ENCODE results near the gene SYP.
"Not testable (repeated sequence)": the region's sequence is repeated elsewhere in the genome, so short reads cannot be mapped to it uniquely, and the experiment has no call there.

Gene SYP

DNA sequence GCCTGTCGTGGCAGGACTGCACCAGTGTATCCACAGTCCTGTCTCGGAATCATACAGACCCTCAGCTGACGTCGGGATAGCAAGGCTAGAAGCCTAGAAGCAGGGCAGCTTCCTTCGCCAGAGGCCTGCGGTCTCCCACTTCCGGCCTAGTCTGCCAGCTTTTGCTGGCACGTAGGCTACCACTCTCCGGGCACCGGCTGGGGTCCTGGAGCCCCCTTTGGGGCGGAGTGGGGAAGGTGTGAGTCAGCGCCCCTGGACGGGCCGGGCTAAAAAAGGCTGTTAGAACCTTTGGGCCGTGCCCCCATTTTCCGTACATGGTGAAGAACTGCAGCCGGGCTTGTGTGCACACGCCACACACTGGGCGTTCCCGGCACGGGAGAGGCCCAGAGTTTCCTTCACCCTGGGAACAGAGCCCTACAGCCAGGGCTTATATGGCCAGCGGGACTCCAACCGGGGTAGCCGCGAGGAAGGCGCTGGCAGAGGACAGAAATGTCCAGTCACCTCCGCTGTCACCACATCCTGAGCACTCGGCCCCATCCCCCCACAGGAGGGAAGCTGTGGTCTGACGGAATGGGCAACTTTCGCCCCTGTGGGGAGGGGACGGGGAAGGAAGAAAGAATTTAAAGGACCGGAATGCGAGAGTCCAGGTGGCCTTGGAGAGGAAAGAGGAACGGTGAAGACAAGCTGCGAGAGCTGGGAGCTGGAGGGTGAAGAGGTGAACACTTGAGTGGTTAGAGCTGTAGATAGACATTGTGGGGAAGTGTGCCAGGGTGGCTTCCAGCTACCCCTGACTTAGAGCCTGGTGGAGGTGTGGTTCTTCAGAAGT is 32.9 kb downstream of the SYP start:
- peak in 1 of 2 experiments; percentile 57 for DNase-seq (ENCODE audit: low read depth in 2 of 2)

DNA sequence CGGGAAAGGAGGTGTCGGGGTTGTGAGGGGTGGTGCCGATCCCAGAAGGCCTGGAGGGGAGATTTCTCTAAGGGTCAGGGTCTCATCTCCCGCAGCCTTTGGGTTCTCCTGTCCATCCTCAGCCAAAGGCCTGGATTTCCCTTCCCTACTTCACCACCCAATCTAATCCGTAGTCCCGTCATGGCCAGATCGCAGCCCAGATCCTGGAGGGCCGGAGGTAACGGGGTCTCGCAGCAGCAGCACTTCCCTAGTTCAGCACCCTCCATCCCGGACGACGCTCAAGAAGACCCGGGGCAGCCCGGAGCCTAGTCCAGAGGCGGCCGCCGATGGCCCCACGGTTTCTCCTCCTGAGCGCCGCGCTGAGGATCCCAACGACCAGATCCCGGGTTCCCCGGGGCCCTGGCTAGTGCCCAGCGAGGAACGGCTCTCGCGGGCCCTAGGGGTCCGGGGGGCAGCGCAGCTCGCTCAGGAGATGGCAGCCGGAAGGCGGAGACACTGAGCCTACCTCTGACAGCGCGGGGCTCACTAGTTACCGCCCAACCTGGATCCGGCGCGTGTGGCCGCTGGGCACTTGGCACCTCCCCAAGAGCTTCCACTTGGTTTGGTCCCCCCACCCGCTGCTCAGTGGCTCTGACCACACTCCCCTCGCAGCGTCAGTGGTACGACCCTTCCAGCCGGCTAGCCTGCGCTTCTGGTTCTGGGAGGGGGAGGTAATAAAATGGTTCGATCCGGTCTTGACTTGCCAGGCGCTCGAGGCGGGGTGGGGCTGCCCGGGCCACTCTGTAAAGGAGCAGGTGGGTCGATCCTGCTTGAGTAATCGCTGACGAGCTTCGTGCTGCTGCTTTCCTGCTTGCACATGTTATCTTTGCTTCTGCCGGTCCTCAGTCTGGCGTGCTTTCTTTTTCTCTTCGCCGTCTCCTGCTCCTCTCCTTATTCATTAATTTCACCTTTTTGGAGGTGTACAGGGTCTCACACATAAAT is 33.8 kb downstream of the SYP start:
- DNase-seq (ENCODE audit: low read depth in 2 of 2): peak; percentile 34 to 54

DNA sequence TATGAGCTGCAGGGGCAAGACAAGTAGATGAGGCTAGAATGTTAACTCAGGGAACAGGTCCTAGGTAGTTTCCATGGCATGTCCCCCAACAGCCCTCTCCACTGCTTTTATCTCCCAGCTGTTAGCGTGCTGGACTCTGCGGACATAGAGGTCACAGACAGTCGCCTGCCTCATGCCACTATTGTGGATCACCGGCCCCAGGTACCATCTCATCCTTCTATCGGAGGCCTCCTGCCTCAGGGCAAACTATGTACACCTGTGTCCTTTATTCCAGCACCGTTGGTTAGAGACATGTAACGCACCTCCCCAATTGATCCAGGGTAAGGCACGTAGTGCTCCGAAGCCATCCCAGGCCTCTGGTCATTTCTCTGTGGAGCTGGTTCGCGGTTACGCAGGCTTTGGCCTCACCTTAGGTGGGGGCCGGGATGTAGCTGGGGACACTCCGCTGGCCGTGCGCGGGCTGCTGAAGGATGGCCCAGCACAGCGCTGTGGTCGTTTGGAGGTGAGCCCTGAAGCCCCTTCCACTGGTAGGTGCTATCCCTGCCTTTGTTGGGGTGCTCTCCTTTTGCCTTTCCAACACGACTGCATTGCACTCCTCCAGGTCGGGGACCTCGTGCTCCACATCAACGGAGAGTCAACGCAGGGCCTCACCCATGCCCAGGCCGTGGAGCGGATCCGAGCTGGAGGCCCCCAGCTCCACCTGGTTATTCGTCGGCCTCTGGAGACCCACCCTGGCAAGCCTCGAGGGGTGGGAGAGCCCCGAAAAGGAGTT is 35.2 kb downstream of the SYP start:
- DNase-seq (ENCODE audit: low read depth in 2 of 2): no peak

DNA sequence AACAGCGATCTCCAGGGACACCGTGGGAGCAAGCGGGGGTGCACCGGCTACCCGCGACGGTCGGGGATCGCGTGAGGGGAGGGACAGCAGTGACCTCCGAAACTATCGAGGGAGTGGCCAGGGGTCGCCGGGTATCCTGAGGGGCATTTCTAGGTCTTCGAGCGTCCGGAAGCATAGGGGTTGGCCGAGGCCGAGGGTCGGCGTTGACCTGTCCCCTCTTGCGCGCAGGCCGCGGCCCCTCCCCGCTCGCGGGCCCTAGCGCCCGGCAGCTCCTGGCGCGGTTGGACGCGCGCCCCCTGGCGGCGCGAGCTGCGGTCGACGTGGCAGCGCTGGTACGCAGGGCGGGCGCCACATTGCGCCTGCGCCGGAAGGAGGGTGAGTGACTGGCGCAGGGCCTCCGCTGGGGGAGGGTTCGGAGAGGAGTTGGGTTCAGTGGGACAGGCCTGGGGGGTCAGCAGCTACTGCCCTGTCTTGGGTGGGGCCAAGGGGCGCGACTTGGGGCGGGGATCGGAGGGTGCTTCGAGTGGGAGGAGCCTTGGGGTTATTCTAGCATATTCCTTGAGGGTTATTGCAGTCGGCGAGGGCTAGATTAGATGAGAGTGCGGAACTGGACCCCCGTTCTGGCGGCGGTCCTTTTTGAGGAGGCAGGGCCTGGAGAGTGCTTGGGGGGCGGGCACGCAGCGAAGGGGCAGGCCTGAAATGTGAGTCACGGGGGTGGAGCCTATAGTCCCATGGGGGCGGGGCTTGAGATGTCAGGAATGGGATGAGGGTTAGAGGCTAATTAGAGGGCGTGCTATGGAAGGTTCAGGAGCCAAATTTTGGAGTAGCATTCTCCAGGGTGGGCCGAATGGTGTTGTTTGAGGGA is 36.2 kb downstream of the SYP start:
- peak; percentile 43 to 60 for DNase-seq (ENCODE audit: low read depth in 2 of 2)

DNA sequence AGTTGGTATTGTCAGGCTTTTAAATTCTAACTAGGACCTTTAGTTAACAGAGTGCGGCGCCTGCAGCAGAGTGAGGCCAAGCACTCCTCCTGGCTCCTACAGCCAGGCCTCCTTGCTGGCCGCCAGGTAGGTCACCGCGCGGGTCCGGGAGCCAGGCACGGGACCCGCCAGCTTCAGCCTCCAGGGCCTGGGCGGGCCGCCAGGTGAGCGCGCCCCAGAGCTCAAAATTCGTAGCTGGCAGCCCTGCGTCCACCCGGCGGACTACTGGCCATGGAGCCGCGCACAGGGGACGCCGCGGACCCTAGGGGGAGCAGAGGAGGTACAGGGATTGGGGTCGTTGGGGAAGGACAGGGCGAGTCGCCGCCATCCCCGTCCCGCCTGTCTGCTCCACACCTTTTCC is 37.4 kb downstream of the SYP start, which contains the start of gene MAGIX:
MAGIX (plus strand) TSS at position 139 of the 400 bp plus-strand sequence; CDS start at position 271, 132 bp downstream.
- DNase-seq (ENCODE audit: low read depth in 2 of 2): no peak

DNA sequence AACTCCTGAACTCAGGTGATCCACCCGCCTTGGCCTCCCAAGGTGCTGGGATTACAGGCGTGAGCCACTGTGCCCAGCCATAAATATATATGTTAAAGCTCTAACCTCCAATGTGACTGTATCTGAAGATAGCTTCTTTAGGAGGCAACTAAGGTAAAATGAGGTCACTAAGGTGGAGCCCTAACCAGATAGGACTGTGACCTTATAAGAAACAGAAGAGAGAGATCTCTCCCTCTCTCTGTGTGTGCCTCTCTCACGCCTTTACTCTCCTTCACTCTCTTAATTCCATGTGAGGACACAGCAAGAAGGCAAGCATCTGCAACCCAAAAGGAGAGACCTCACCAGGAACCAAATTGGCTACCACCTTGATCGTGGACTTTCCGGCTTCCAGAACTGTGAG is 38.4 kb downstream of the SYP start:
- no peak for DNase-seq (ENCODE audit: low read depth in 2 of 2)

DNA sequence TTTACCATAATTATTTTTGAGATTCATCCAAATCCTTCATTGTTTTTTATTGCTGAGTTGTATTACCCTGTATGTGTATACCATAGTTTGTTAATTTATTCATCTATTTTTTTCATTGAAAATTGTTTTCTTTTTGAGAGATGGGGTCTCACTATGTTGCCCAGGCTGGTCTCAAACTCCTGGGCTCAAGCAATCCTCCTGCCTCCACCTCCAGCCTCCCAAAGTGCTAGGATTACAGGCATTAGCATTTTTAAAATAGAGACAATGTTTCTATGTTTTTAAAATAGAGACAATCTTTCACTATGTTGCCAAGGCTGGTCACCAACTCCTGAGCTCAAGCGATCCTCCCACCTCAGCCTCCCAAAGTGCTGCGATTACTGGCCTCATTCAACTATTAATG is 39.1 kb downstream of the SYP start:
- DNase-seq (ENCODE audit: low read depth in 2 of 2): no peak

DNA sequence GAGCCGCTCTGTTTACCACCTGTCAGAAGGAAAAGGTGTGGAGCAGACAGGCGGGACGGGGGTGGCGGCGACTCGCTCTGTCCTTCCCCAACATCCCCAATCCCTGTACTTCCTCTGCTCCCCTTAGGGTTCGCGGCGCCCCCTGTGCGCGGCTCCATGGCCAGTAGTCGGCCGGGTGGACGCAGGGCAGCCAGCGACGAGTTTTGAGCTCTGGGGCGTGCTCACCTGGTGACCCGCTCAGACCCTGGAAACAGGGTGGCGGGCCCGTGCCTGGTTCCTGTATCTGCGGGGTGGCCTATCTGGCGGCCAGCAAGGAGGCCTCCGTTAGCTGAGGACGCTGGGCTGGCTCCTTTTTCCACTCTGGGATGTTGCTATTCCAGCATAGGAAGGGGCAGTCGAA is 42.8 kb downstream of the SYP start:
- no peak for DNase-seq (ENCODE audit: low read depth in 2 of 2)

DNA sequence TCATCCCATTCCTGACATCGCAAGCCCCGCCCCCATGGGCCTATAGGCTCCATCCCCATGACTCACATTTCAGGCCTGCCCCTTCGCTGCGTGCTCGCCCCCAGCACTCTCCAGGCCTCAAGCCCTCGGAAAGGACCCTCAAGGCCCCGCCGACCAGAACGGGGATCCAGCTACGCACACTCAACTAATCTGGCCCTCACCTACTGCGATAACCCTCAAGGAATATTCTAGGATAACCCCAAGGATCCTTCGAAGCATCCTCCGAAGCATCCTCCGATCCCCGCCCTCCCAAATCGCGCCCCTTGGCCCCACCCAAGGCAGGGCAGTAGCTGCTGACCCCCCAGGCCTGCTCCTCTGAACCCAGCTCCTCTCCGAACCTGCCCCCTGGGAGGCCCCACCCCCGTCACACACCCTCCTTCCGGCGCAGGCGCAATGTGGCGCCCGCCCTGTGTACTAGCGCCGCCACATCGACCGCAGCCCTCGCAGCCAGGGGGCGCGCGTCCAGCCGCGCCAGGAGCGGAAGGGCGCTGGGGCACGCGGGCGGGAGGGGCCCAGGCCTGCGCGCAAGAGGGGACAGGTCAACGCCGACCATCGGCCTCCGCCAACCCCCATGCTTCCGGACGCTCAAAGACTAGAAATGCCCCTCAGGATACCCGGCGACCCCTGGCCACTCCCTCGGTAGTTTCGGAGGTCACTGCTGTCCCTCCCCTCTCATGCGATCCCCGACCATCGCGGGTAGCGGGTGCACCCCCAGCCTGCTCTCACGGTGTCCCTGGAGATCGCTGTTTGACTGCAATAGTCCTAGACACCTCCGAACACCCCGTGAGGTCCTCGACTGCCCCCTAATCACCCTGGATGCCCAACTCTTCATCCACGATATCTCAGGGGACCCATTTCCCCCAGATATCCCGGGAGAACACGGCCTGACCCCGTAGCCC is 43.8 kb downstream of the SYP start:
- peak; percentile 64 to 74 for DNase-seq (ENCODE audit: low read depth in 2 of 2)

DNA sequence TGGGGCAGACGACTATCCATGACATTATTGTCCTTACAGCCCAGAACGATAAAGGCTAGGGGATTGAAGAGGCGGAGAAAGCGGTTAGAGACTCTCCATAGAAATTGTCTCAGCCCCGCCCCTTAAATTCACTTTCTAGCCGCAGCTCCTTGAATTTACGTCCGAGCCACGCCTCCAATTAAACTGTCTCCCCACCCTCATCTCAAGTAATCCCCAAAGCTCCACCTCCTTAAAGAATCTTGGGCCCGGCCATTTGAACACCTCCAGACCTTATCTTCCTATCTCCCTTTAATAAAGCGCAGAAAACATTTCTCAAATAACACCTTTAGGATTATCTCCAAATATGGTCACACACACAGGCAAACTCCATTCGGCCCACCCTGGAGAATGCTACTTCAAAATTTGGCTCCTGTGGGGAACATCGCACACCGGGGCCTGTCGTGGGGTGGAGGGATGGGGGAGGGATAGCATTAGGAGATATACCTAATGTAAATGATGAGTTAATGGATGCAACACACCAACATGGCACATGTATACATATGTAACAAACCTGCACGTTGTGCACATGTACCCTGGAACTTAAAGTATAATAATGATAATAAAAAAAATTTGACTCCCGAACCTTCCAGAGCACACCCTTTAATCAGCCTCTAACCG is 44.6 kb downstream of the SYP start:
- DNase-seq (ENCODE audit: low read depth in 2 of 2): no peak

DNA sequence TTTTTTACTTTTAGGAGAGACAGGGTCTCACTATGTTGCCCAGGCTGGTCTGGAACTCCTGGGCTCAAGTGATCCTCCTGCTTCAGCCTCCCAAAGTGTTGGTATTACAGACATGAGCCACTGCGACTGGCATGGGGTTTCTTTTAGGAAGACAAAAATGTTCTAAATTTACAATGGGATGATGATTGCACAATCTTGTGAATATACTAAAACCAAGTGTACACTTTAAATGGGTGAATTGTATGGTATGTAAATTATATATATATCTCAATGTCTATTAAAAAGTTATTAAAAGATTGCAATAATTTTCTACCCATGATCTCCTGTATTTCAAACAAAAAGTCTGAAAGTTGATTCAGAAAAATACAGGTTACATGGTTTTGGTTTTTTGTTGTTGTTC is 46.5 kb downstream of the SYP start:
- no peak for DNase-seq (ENCODE audit: low read depth in 2 of 2)

DNA sequence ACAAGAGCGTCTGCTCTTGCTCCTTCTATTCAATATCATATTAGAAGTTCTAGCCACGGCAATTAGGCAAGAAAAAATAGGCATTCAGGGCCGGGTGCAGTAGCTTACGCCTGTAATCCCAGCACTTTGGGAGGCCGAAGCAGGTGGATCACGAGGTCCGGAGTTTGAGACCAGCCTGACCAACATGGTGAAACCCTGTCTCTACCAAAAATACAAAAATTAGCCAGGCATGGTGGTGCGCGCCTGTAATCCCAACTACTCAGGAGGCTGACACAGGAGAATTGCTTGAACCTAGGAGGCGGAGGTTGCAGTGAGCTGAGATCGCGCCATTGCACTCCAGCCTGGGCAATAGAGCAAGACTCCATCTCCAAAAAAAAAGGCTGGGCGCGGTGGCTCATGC is 50.7 kb downstream of the SYP start:
- not testable (repeated sequence) for DNase-seq (ENCODE audit: low read depth in 2 of 2)

DNA sequence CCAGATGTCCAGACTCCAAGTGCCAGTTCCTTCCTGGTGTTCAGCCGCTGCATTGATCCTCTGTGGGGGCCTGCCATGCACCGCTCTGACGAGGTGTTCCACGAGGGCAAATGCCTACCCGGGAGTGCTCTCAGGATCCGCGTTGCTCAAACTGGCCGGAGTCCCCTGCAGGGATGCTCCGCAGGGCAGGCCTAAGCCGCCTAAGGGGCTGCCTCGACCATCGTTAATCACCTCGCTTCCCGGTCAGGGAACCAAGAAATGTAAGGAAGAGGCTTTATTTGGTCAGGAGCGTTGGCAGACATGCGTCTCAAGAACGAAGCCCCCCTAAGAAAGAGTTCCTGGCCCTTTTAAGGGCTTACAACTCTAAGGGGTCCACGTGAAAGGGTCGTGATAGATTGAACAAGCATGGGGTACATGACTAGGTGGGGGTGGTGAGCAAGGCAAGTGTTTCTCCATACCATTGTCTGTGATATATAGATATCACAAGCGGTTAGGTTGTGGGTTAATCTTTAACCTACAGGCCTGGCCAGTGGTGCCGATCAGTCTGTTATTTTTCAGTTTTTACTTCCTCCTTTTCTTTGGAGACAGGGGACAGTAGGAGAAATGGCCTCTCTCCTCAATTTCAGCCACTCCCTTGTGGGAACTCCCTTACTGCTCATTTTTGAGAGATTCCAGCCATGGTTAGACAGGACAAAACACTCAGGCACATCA is 51.4 kb downstream of the SYP start:
- DNase-seq (ENCODE audit: low read depth in 2 of 2): not testable (repeated sequence)

DNA sequence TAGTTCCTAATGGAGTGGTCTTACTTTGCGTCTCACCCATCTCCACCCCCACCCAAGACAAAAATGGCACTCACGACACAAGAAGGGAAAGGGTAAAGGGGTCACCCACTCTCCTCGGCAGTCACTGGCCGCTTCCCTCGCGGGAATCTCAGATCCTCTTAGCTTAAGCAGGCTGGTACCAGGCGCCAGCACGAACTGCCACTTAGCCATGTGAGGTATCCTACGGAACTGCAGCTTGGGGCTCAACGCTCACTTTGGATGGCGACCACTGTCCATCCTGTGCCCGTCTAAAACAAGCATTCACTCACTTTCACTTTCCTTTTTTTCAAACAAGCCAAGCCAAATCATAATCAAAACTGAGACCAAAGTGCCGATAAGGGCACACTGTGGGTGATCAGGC is 52.1 kb downstream of the SYP start:
- no peak for DNase-seq (ENCODE audit: low read depth in 2 of 2)

DNA sequence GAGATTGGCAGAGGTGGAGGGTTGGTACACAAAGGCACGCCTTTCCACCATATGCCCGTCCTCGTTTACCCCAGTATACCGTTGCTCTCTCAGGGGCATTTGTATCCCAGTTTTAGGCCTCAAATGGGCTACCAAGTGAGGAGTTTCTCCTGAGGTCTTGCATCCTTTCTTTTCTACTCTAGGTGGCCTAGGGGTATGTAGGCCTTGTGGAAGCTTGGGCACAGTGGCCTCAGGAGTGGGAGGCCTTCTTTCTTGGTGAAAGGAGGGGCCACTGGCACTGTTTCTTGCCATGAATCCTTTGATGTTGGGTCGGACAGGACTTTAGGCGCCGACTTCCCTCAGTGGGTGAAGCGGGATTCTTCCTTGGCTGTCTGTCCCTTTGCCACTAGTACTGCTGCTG is 52.7 kb downstream of the SYP start:
- DNase-seq (ENCODE audit: low read depth in 2 of 2): no peak

DNA sequence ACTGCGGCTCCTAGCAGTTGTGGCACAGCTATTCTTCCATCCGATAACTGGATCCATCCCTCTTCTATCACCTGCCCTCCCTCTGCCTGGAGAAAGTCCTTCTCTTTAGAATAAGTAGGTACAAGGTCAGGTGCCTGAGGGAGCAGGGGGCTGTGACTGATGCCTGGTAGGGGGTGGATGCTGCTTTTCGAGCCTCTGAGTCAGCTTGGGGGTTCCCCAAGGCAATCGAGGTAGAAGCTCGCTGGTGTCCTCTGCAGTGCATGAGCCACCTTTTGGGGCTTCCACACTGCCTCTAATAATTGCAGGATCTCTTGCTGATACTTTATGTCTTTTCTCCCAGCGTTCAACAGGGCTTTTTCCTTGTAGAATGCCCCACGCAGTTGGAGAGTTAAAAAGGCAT is 56.8 kb downstream of the SYP start:
- not testable (repeated sequence) for DNase-seq (ENCODE audit: low read depth in 2 of 2)

DNA sequence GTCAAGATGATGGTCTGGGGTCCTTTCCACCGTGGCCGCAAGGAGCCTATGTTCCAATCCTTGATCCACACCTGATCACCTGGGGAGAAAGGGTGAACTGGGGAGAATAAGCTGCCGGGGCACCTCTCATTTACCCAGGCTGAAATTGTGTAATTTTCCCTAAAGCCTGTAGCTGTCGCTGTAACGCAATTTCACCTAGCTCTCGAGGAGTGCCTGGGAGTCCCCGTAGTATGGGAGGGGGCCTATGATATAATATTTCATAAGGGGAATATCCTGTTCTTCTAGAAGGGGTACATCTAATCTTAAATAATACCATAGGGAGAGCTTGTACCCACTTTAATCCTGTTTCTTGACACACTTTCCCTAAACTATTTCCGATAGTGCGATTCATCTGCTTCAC is 57.7 kb downstream of the SYP start:
- DNase-seq (ENCODE audit: low read depth in 2 of 2): not testable (repeated sequence)

DNA sequence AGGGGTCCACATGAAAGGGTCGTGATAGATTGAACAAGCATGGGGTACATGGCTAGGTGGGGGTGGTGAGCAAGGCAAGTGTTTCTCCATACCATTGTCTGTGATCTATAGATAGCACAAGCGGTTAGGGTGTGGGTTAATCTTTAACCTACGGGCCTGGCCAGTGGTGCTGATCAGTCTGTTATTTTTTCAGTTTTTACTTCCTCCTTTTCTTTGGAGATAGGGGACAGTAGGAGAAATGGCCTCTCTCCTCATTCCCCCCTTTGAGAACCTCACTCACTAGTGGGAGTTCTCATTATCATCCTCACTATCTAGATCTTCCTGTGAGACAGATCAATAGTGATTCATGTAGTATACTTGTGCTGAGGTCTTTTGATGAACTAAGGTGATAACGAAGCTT is 60.3 kb downstream of the SYP start:
- DNase-seq (ENCODE audit: low read depth in 2 of 2): no peak
